ENCODE results near the gene KLC3.

GRCh38 chr19:45380107-45380506 is 39.6 kb downstream of the KLC3 start:
- no peak for TF ChIP-seq CTCF (conservative IDR thresholded peaks at IDR 0.05 in 1 of 2, IDR thresholded peaks at IDR 0.05 in 1 of 2; ENCODE audit: low read depth in 1 of 2, low read length in 2 of 2)
- no peak for TF ChIP-seq EZH2 (IDR thresholded peaks at IDR 0.05; ENCODE audit: low read length, missing control alignments)
